ENCODE data around the gene NT5C3A.

DNA sequence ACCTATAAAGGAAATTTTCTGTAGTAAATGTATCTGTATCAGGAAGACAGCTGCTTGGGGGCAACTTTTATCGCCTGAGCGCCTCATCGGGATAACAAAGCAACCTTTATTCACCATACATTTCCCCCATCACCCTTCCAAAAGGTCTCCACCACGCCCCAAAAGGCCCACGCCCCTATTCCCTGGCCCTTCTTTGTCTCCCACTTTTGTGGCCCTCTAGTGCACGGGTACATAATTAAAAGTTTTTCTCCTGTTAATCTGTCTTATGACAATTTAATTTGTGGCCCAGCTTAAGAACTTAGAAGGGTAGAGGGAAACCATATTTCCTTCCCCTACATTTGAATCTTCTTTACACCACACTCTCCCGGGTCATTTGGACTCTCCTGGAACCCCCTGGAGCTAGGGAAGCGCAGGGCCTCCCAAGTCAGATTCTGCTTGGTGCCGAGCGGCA lies 46.0 kb upstream of the NT5C3A start:
- TF ChIP-seq YY1 (IDR thresholded peaks at IDR 0.05; ENCODE audit: insufficient read depth, insufficient read length) (no peak), SUZ12 (IDR thresholded peaks at IDR 0.05; ENCODE audit: extremely low read depth, insufficient read depth, insufficient read length) (no peak), ZNF274 (IDR thresholded peaks at IDR 0.05; ENCODE audit: low read depth, low read length) (no peak)

All from NT2/D1 (cell line).